GM18951 (cell line): Measurements from ENCODE around the gene AMZ2.

Source experiments
- POLR2A ChIP-seq: IDR thresholded peaks from 4 replicates; pipeline ENCODE4 v1.6.1; 2011; ENCODE audit warnings: mild to moderate bottlenecking; ENCODE audit not compliant: insufficient read length, insufficient read depth; ENCODE audit errors: extremely low read depth
- in situ Hi-C: fragments of 300-500 bp; cut with MboI; formaldehyde crosslinking; loops from one replicate; pipeline ENCODE4 v1.12.0; 2022; ENCODE audit warnings: low sequenced_read_pairs, mixed read lengths, inconsistent platforms; ENCODE audit not compliant: unreplicated experiment

The AMZ2 gene

GRCh38 chr17:68299817-68300216 lies 52.0 kb downstream of the AMZ2 start:
- TF ChIP-seq POLR2A, result no peak
- in situ Hi-C loops, result no loop called here

GRCh38 chr17:68301438-68301959 lies 53.7 kb downstream of the AMZ2 start:
- no peak for TF ChIP-seq POLR2A
- in situ Hi-C loops, result no loop called here

DNA sequence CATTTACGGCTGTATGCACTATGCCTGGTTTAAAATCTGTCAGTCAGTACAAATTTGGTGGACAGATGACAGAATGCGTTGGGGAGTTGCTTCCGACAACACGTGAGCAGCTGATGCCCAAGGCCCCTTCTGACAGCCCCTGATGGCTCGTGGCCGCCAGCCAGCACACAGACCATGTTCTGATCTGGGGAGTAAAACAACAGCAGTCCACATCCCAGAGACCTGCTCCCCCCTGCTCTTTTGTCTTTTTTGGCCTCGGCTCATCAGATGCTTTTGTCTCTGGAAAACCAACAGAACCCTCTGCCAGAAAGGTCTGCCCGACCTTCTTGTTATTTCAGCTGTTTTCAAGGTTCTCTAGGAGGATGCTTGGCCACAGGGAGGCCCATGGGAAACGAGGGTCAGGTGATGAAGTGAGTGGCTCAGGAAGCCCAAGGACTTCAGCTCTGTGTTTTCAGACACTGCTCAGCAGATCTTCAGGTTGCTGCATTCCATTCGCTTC lies 54.3 kb downstream of the AMZ2 start:
- in situ Hi-C loops, result no loop called here
- no peak for TF ChIP-seq POLR2A

- TF ChIP-seq POLR2A, result no peak
- in situ Hi-C loops, result no loop called here
These were observed 54.8 kb downstream of the AMZ2 start for GRCh38 chr17:68302666-68303065.

- in situ Hi-C loops, result no loop called here
- no peak for TF ChIP-seq POLR2A
These were observed 56.9 kb downstream of the AMZ2 start for GRCh38 chr17:68304706-68305105.

- in situ Hi-C loops, result no loop called here
- TF ChIP-seq POLR2A, result no peak
These were observed 57.3 kb downstream of the AMZ2 start for GRCh38 chr17:68305142-68305541.
